Vagina (tissue), 2 donors: Measurements from ENCODE around the gene MCM5.

ENCODE experiments used
- POLR2AphosphoS5 ChIP-seq, 2 donors: sonication (generic); formaldehyde crosslinking; IDR thresholded peaks; one replicate each; pipeline ENCODE4 v1.9.0; 2017; ENCODE audit warnings: antibody characterized with exemption in 2 of 2, mild to moderate bottlenecking in 2 of 2, low read depth in 1 of 2; ENCODE audit not compliant: insufficient read depth in 1 of 2
- TF ChIP-seq, protein P1 (sequence below), 3 experiments: fragments of 450-650 bp in 2 of 3; fragments of 200-600 bp in 1 of 3; sonication (generic) in 1 of 3; IDR thresholded peaks; one replicate each; pipeline ENCODE4 v1.5.1; 2017 to 2019; ENCODE audit warnings: antibody characterized with exemption in 3 of 3, mild to moderate bottlenecking in 2 of 3, moderate library complexity in 2 of 3

GRCh38 chr22:35401863-35402262, 1.9 kb downstream of the MCM5 start:
- TF ChIP-seq, protein P1, sequence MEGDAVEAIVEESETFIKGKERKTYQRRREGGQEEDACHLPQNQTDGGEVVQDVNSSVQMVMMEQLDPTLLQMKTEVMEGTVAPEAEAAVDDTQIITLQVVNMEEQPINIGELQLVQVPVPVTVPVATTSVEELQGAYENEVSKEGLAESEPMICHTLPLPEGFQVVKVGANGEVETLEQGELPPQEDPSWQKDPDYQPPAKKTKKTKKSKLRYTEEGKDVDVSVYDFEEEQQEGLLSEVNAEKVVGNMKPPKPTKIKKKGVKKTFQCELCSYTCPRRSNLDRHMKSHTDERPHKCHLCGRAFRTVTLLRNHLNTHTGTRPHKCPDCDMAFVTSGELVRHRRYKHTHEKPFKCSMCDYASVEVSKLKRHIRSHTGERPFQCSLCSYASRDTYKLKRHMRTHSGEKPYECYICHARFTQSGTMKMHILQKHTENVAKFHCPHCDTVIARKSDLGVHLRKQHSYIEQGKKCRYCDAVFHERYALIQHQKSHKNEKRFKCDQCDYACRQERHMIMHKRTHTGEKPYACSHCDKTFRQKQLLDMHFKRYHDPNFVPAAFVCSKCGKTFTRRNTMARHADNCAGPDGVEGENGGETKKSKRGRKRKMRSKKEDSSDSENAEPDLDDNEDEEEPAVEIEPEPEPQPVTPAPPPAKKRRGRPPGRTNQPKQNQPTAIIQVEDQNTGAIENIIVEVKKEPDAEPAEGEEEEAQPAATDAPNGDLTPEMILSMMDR (IDR thresholded peaks at IDR 0.05), result no peak
- no peak for TF ChIP-seq POLR2AphosphoS5 (IDR thresholded peaks at IDR 0.05; ENCODE audit: insufficient read depth in 1 of 2, low read depth in 1 of 2)
